Measurements from ENCODE around the gene CTXND1. TPM values are rescaled to one million over a fixed set of nuclear protein-coding genes. Genes with fewer than 3 reads are reported as not detected.

CTXND1 gene
- total RNA-seq, 1 experiment from 2014 or later: not detected

DNA sequence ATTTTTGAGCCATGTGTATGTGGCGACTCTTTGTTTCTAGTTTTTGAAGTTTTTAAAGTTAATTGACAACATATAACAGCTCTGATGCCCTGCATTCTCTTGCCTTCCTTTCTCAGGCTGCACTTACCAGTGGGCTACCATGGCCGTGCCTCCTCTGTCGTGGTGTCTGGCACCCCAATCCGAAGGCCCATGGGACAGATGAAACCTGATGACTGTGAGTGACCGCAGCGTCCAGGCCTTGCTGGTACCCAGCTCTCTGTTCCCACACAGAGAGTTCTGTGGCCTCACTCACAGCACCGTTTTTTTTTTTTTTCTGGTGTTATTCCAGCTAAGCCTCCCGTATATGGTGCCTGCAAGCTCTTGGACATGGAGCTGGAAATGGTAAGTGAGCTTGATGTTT lies 84.1 kb downstream of the CTXND1 start:
- Mint-ChIP-seq H3K27me3 (ENCODE audit: low read depth) (no peaks in the 10 kb centered on the region), H3K27ac (peak overlapping the region in 1 of 3 experiments; percentile 87; a peak in 2 of 7 replicates), H3K4me3 (no peak overlapping the region), H3K36me3 (ENCODE audit: insufficient read depth in 1 of 3, low read depth in 3 of 3) (peaks cover 8 to 38% (median 27%) of the 10 kb centered on the region in 3 experiments; a peak in 6 of 7 replicates), H3K9me3 (no peaks in the 10 kb centered on the region), H3K4me1 (no peaks in the 10 kb centered on the region)
- Histone ChIP-seq H2BK120ac (ENCODE audit: low read depth, low read length, poor library complexity, severe bottlenecking) (no peak overlapping the region), H3K9me3 (ENCODE audit: control insufficient read depth, low read depth, low read length) (no peaks in the 10 kb centered on the region), H3K56ac (ENCODE audit: insufficient read length, low read depth, low read length) (no peak overlapping the region), H3K18ac (ENCODE audit: insufficient read length, low read depth, low read length) (no peak overlapping the region), H3K27me3 (ENCODE audit: insufficient read depth, low read length) (no peaks in the 10 kb centered on the region), H2BK12ac (ENCODE audit: insufficient read length, low read depth, low read length) (no peak overlapping the region), H3K79me1 (ENCODE audit: insufficient read depth, low read depth, low read length, poor library complexity, severe bottlenecking) (no peaks in the 10 kb centered on the region), H3K9ac (ENCODE audit: extremely low read depth, insufficient read length, low read length) (no peak overlapping the region), H3K4ac (ENCODE audit: low read depth, low read length) (no peak overlapping the region), H3K79me2 (ENCODE audit: insufficient read depth, low read length) (no peaks in the 10 kb centered on the region), H2BK15ac (ENCODE audit: low read depth, low read length) (no peak overlapping the region), H4K8ac (replicated peaks; ENCODE audit: insufficient read length, low read depth, low read length) (no peak overlapping the region), H3T11ph (ENCODE audit: low read length) (no peak overlapping the region), H3K23me2 (ENCODE audit: insufficient read length, low read depth, low read length, poor library complexity, severe bottlenecking) (no peaks in the 10 kb centered on the region), H2AK5ac (ENCODE audit: insufficient read length, low read length) (no peak overlapping the region), H4K91ac (ENCODE audit: insufficient read length, low read depth, low read length) (no peak overlapping the region), H2AFZ (ENCODE audit: low read length) (no peak overlapping the region), H3K4me1 (ENCODE audit: insufficient read depth, low read length) (no peaks in the 10 kb centered on the region), H3K14ac (ENCODE audit: insufficient read depth, low read length) (no peak overlapping the region), H4K20me1 (ENCODE audit: control insufficient read depth, insufficient read depth, insufficient read length) (no peaks in the 10 kb centered on the region), H4K5ac (ENCODE audit: insufficient read length, low read depth, low read length) (no peak overlapping the region), H2BK20ac (ENCODE audit: low read depth, low read length, poor library complexity, severe bottlenecking) (no peak overlapping the region), H3K27ac (ENCODE audit: insufficient read length, low read depth, low read length) (no peak overlapping the region), H3K4me2 (ENCODE audit: insufficient read depth, insufficient read length, low read length) (no peak overlapping the region), H3K23ac (ENCODE audit: insufficient read length, low read depth, low read length) (no peak overlapping the region), H2BK5ac (ENCODE audit: insufficient read length, low read length) (no peak overlapping the region)
- whole genome bisulfite sequencing (ENCODE audit: extremely low coverage, insufficient read length, low lambda C conversion rate): no CpG with 5 or more reads among the region's 8 CpGs
- no peak for DNase-seq
- TF ChIP-seq, protein P1, sequence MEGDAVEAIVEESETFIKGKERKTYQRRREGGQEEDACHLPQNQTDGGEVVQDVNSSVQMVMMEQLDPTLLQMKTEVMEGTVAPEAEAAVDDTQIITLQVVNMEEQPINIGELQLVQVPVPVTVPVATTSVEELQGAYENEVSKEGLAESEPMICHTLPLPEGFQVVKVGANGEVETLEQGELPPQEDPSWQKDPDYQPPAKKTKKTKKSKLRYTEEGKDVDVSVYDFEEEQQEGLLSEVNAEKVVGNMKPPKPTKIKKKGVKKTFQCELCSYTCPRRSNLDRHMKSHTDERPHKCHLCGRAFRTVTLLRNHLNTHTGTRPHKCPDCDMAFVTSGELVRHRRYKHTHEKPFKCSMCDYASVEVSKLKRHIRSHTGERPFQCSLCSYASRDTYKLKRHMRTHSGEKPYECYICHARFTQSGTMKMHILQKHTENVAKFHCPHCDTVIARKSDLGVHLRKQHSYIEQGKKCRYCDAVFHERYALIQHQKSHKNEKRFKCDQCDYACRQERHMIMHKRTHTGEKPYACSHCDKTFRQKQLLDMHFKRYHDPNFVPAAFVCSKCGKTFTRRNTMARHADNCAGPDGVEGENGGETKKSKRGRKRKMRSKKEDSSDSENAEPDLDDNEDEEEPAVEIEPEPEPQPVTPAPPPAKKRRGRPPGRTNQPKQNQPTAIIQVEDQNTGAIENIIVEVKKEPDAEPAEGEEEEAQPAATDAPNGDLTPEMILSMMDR (conservative IDR thresholded peaks at IDR 0.05): no peak
